Urinary bladder (tissue), 4 donors: ENCODE data around the gene TRIM16. TPM values are rescaled to one million over a fixed set of nuclear protein-coding genes. Genes with fewer than 3 reads are reported as not detected.
"Not testable (repeated sequence)": the region's sequence is repeated elsewhere in the genome, so short reads cannot be mapped to it uniquely, and the experiment has no call there.

Experiments used
- DNase-seq: peaks from one replicate; pipeline ENCODE4 v3.0.0-alpha.2; 2015; ENCODE audit errors: extremely low spot score
- H3K27ac ChIP-seq: one replicate; pipeline ENCODE4 v1.5.1; 2013; ENCODE audit warnings: low read depth, mild to moderate bottlenecking, moderate library complexity
- H3K36me3 ChIP-seq: one replicate; pipeline ENCODE4 v1.6.1; 2013; ENCODE audit warnings: mild to moderate bottlenecking, moderate library complexity; ENCODE audit not compliant: insufficient read depth
- H3K4me1 ChIP-seq: one replicate; pipeline ENCODE4 v1.6.1; 2013; ENCODE audit warnings: mild to moderate bottlenecking, moderate library complexity; ENCODE audit not compliant: insufficient read depth
- H3K4me3 ChIP-seq: one replicate; pipeline ENCODE4 v1.5.1; 2013; ENCODE audit warnings: low read depth, low read length
- WGBS: extraction: QIAGEN DNeasy Blood & Tissue Kit; methylation state at CpG from one replicate; pipeline ENCODE4 v1.1.7; 2013; 5-methylcytosine and 5-hydroxymethylcytosine counted together
- polyA plus RNA-seq: library from polyadenylated mRNA; stranded (reverse); fragments of 200-250 nt; gene quantifications from one replicate; pipeline ENCODE4 v1.2.3, GENCODE V29; 2013
- total RNA-seq: library from RNA; depleted of rRNA; stranded (reverse); fragments of >200 nt; gene quantifications from one replicate; pipeline ENCODE4 v1.2.3, GENCODE V29; 2014
- donor health status: healthy with polysubstance abuse.
- donor health status: healthy.

The TRIM16 gene
- total RNA-seq (37.4 TPM), polyA plus RNA-seq (30.5 TPM)

DNA sequence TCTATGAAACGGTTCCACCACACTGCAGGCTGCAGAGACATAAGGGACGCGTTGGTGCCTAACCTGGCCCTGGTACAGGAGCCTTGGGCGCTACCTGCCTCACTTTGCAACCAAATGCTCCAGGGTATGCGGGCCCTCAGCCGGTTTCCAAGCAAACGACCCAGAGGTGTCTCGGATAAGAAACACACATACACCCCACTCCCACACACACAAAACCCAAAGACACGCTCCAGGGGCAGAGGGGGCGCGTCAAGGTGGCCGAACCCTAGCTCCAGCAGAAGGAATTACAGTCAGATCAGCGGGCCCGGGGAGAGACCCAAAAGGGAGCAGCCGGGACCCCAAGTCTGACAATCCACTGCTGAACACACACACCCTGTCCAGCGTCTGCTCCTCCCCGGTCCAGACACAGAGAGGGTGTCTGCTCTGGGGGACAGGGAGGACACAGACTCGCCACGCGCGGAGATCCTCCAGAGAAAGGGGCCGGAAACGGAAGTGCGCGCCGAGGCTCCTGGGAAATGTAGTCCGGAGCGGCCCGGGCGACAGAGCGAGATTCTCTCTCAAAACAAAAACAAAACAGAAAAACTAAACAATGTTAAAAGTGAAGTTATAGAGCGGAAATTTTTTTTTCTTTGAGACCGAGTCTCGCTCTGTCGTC, at the start of gene TRIM16:
Gene TRIM16, minus strand, starts transcription at position 488 of the 655 bp plus-strand sequence. CDS start 32,702 bp downstream, outside the sequence.
- H3K27ac ChIP-seq, H3K4me1 ChIP-seq, H3K36me3 ChIP-seq: not testable (repeated sequence)
- H3K4me3 ChIP-seq, result peak within 1 kb of the TSS; percentile 51
- peak; percentile 11 for DNase-seq
- 2% methylated on average over 35 of the region's 35 CpGs for WGBS

DNA sequence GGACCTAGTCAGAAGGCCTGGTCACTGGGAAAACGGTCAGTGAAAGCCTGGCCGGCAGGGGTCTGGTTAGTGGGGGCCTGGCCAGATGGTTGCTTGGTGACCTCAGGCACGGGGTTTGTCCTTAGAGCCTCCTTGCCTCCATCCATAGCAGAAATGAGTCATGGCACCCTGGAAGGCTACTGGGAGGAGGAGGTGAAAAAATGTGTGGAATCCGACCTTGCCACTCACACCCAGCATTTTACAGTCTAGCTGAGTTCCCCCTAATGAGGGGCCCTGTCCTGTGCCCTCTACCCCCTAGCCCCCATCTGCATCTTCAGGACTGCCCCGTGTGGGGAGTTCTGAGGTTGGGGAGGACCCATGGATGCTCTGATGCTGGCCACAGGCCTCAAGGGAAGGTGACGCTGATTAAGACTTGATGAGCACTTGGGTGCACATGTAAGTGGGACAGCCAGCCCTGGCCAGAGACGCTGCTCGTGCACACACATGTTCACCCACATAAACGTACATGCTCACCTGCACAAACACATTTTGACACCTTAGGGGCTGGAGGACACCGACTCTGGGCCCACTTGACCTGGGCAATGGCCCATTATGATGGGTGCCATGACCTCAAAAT, 49.2 kb upstream of the TRIM16 start:
- whole genome bisulfite sequencing, result 94% methylated on average over 8 of the region's 10 CpGs
- not testable (repeated sequence) for H3K4me1 ChIP-seq, H3K36me3 ChIP-seq, H3K27ac ChIP-seq, DNase-seq, H3K4me3 ChIP-seq

DNA sequence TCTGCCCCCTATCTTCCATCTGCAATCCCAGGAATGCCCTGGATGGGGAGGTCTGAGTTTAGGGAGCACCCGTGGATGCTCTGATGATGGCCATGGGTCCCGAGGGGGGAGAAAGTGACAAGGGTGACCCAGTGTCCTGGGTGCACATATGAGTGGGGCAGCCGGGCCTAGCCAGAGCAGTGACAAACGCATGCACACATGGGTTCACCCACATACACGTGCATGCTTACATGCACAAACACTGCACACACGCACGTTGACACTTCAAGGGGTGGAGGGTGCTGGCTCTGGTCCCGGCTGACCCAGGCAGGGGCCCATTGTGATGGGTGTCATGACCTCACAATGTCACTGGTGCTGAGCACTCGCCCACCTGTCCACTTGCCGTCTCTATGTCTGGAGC, 47.8 kb upstream of the TRIM16 start, which contains the start of gene TBC1D26:
Gene TBC1D26, plus strand, starts transcription at position 384 of the 400 bp plus-strand sequence. CDS start 3,066 bp downstream, outside the sequence.
- H3K4me1 ChIP-seq, H3K36me3 ChIP-seq, DNase-seq, H3K4me3 ChIP-seq, H3K27ac ChIP-seq: not testable (repeated sequence)
- WGBS, result 88% methylated on average over 10 of the region's 10 CpGs

DNA sequence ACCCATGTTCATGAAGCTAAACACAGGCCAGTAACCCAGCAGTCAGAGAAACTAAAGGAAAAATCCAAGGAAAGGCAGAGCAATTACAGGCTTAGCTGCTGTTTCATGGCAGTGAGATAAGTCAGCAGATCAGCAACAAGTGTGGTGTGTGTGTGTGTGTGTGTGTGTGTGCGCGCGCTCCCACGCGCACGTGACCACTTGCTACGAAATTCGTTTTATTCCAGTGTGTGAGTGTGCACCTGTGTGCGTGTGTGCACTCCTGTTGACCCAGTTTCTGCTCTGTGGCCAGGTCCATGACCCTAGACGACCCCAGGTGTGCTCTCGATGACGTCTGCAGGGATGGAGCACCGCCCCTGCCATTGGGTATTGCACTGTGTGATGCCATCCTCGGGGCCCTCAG, 46.4 kb upstream of the TRIM16 start:
- DNase-seq, H3K27ac ChIP-seq, H3K4me1 ChIP-seq, H3K4me3 ChIP-seq, H3K36me3 ChIP-seq: not testable (repeated sequence)
- WGBS, result 88% methylated on average over 14 of the region's 14 CpGs

DNA sequence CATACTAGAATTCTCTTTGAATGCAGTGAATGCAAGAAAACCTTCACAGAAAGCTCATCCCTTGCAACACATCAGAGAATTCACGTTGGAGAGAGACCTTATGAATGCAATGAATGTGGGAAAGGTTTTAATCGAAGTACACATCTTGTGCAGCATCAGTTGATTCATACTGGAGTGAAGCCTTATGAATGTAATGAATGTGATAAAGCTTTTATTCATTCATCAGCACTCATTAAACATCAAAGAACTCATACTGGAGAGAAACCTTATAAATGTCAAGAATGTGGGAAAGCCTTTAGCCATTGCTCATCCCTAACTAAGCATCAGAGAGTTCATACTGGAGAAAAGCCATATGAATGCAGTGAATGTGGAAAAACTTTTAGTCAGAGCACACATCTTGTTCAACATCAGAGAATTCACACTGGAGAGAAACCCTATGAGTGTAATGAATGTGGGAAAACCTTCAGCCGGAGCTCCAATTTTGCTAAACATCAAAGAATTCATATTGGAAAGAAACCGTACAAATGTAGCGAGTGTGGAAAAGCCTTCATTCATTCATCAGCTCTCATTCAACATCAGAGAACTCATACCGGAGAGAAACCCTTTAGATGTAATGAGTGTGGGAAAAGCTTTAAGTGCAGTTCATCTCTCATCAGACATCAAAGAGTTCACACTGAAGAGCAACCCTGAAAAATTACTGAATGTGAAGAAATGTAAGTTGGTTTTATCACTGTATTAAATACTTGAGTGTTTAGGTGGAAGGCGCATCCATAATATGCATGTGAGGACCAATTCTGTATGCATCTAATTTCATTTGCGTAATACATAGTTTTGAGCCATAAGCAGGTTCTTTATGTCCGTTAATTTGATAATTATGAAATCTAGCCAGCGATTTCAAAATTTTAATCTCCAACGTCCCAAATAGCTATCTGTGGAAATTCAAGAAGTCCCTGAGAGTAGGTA, 32.8 kb upstream of the TRIM16 start:
- H3K4me1 ChIP-seq, H3K36me3 ChIP-seq, DNase-seq, H3K4me3 ChIP-seq, H3K27ac ChIP-seq: not testable (repeated sequence)
- 98% methylated on average over 11 of the region's 11 CpGs for WGBS

DNA sequence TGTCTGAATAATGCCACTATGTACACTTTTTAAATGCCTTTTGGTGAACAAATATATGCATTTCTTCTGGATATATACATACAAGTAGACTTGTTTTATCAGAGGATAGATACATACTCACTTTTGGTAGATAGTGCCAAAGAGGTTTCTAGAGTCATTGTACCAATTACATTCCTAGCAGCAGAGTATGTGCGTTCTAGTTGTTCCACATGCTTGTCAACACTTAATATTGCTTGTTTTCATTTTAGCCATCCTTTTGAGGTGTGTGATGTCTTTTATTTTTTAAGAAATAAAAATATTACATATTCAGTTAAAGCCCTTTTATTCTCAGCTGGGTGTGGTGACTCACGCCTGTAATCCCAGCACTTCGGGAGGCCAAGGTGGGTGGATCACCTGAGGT, 24.8 kb upstream of the TRIM16 start:
- DNase-seq, H3K36me3 ChIP-seq, H3K4me3 ChIP-seq, H3K4me1 ChIP-seq, H3K27ac ChIP-seq: not testable (repeated sequence)
- WGBS, result 96% methylated on average over 3 of the region's 3 CpGs

DNA sequence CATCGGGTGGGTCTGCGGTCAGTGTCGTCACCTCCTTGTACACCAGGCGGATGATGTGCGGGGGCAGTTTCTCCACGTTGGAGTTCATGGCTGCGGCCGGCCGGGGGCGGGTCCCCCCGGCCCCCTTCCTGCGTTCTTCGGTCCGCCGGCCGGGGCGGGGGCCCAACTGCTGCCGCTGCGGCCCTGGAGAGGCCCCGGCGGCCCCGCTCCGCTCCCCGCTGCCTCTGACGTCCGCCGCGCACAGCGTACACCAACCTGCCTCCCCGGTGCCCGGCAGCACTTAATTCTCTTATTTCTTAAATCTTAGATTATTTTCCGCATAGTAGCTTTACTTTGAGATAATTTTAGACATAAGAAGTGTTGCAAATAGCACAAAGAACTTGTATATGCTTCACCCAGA, 20.7 kb upstream of the TRIM16 start:
- WGBS, result 98% methylated on average over 32 of the region's 32 CpGs
- not testable (repeated sequence) for H3K4me3 ChIP-seq, H3K36me3 ChIP-seq

DNA sequence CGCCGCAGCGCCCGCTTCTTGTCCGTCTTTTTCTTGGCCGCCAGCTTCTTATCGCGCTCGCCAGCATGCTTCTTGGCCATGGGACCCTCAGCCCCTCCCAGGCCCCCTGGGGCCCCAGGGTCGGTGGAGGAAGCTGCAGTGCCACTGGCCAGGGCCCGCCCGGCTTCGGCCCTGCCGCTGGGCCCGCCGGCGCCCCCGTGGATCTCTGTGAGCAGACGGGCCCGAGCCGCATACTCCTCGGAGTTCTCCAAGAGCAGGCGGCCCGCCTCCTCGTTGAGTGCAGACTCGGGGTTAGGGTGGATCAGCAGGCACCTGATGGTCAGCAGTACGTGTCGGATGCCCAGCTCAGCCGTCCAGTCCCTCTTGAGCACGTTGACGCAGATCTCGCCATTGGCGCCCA, 20.1 kb upstream of the TRIM16 start:
- not testable (repeated sequence) for H3K27ac ChIP-seq, DNase-seq, H3K4me1 ChIP-seq, H3K36me3 ChIP-seq, H3K4me3 ChIP-seq
- 99% methylated on average over 24 of the region's 33 CpGs for WGBS

More for the DNA sequence above, 20.7 kb upstream of the TRIM16 start:
- not testable (repeated sequence) for H3K4me1 ChIP-seq, DNase-seq, H3K27ac ChIP-seq

DNA sequence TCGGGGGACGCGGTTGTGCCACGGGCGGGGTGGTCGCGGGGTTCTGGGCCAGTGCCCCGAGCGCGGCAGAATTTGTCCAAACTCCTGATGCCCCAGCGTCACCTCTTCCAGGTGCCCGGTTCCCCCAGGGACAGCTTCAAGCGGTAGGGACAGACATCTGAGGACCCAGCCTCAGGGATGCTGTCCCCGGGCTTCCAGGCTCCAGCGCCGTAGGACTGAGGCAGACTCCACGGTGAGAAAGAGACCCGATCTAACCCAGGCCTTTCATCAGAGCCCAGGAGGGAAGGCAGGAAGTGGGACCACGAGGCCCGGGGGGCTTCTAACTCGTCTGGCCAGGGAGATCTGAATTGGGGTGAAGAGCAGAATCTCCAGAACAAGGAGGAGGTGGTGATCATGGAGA, 15.8 kb upstream of the TRIM16 start:
- H3K4me3 ChIP-seq, result peak overlapping the region; percentile 34
- 0% methylated on average over 10 of the region's 21 CpGs for WGBS
- H3K4me1 ChIP-seq, H3K36me3 ChIP-seq, H3K27ac ChIP-seq, DNase-seq: not testable (repeated sequence)

DNA sequence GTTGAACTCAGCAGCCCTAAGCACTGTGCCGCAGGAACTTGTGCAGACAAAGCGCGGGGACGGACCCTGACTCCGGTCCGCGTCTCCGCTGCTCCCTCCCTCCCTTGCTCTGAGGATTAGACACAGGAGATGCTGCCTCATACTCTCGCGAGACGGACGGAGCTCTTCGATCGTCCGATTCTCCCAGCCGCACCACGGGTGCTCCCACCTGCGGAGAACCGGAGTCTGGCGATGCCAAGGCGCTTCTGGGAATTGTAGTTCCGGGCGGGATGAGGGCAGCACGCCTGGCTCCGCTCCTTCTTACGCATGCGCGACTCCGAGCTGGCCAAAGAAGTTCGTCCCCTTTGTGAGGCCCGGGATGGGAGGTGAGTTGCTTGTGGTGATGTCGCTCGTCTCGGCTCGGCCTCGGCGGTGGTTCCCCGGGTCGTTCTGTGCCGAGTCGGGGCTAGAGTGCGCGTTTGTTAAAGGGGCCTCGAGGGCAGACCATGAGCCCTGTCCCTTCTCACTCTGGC, 15.4 kb upstream of the TRIM16 start, which contains the start of gene ZNF286A:
Gene ZNF286A, plus strand, starts transcription at position 340 of the 512 bp plus-strand sequence. CDS start 578 bp downstream, outside the sequence.
- WGBS, result under 1% methylated on average over 44 of the region's 44 CpGs
- not testable (repeated sequence) for H3K4me1 ChIP-seq, H3K36me3 ChIP-seq, H3K27ac ChIP-seq
- DNase-seq, result peak; percentile 99
- peak within 1 kb of the TSS; percentile 34 for H3K4me3 ChIP-seq

DNA sequence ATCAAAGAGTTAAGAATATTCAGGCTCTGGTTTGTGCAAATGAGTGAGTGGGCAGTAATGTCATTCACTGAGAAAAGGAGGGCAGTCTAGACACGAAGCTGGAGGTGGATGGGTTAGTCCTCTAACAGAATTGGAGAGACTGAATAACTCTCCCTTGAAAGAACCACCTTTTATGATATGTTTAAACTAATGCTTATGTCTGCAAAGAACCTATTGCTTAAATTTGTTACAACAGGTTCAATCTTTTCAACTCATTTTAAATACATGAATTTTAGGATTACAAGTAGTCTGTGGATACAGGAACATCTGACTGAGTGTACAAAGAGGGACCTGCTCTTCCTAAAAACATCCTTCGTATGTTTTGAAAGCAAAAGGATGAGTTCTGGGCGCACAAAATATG, 14.9 kb upstream of the TRIM16 start:
- WGBS, result 12% methylated on average over 1 of the region's 3 CpGs
- H3K27ac ChIP-seq, result not testable (repeated sequence)

DNA sequence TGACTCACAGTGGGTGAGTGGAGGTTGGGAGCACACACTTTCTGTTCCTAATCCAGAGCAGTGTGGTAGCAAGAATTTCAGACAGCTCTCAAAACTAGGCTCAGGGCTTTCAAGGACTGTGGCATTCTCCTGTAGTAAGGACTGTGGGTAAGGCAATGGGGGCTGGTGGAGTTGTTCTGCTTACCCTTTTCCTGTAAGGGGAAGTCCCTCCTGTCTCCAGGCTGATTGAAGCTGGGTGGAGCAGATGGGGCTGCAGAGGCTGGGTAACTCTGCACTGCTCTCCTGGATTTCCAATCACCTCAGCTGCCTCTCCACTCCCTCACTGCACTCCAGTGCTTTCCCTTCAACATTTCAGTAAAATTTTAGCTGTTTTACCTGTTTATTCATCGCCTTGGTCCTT, 3.4 kb upstream of the TRIM16 start:
- WGBS, result 95% methylated on average over 1 of the region's 1 CpG
- not testable (repeated sequence) for DNase-seq, H3K4me1 ChIP-seq, H3K4me3 ChIP-seq, H3K27ac ChIP-seq, H3K36me3 ChIP-seq

More for the DNA sequence above, 14.9 kb upstream of the TRIM16 start:
- peak overlapping the region; percentile 34 for H3K4me3 ChIP-seq
- H3K4me1 ChIP-seq, DNase-seq, H3K36me3 ChIP-seq: not testable (repeated sequence)

DNA sequence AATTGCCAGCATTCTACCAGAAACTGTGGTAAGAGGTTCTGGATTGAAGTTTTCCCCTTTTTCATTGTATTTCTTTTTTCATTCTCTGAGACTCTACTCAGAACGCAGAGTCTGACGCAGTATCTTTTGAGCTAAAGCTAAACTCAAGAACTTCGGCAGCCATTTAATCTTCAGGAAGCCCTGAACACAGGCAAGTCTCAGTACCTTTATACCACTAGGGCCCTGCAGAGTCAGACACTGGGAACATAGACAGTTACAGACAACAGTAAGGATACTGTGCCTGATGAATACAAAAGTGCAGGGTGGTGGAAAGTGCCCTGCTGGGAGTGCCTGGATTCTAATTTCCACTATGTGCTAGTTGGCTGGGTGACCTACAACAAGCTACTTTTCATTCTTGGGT, 976 bp downstream of the TRIM16 start:
- not testable (repeated sequence) for H3K27ac ChIP-seq, H3K4me3 ChIP-seq
- 94% methylated on average over 3 of the region's 3 CpGs for WGBS

More for the DNA sequence above, 976 bp downstream of the TRIM16 start:
- DNase-seq, H3K36me3 ChIP-seq, H3K4me1 ChIP-seq: not testable (repeated sequence)
